GM23338 (cell line): ENCODE results near the gene CRB2. TPM values are rescaled to one million over a fixed set of nuclear protein-coding genes. Genes with fewer than 3 reads are reported as not detected.

ENCODE experiments used
- ATAC-seq: fragments of 200-7000 bp; cut with Tn5 transposase; 3 replicates; pipeline ENCODE4 v1.9.1; 2020
- DNase-seq: peaks from one replicate; pipeline ENCODE4 v3.0.0-alpha.2; 2015; ENCODE audit warnings: low spot score
- H2AFZ ChIP-seq: fragments of 200-600 bp; sonication (generic); 2 replicates; pipeline ENCODE4 v1.8.0; 2016; ENCODE audit warnings: antibody characterized with exemption, mild to moderate bottlenecking, moderate library complexity
- H3F3A ChIP-seq: fragments of 200-600 bp; sonication (generic); replicated peaks from 2 replicates; pipeline ENCODE4 v1.8.0; 2017; ENCODE audit warnings: antibody characterized with exemption, mixed run types, low read depth
- H3K27ac ChIP-seq: fragments of 200-600 bp; sonication (generic); 2 replicates; pipeline ENCODE4 v1.6.1; 2016; ENCODE audit warnings: low read depth
- H3K27me3 ChIP-seq: fragments of 200-600 bp; sonication (generic); 2 replicates; pipeline ENCODE4 v1.8.0; 2016; ENCODE audit warnings: mild to moderate bottlenecking, mixed run types, moderate library complexity; ENCODE audit not compliant: insufficient read depth
- H3K36me3 ChIP-seq: fragments of 200-600 bp; sonication (generic); 2 replicates; pipeline ENCODE4 v1.8.0; 2016; ENCODE audit warnings: mild to moderate bottlenecking; ENCODE audit not compliant: insufficient read depth
- H3K4me1 ChIP-seq: fragments of 200-600 bp; sonication (generic); 2 replicates; pipeline ENCODE4 v1.8.0; 2016; ENCODE audit warnings: mild to moderate bottlenecking, moderate library complexity; ENCODE audit not compliant: insufficient read depth
- H3K4me2 ChIP-seq: fragments of 200-600 bp; sonication (generic); 2 replicates; pipeline ENCODE4 v1.7.1; 2017; ENCODE audit warnings: mixed run types
- H3K4me3 ChIP-seq: fragments of 200-600 bp; sonication (generic); 2 replicates; pipeline ENCODE4 v1.6.1; 2016; ENCODE audit warnings: mixed run types
- H3K79me2 ChIP-seq: fragments of 200-600 bp; sonication (generic); replicated peaks from 2 replicates; pipeline ENCODE4 v1.8.0; 2017; ENCODE audit warnings: mild to moderate bottlenecking; ENCODE audit not compliant: insufficient read depth
- H3K9me2 ChIP-seq: fragments of 200-600 bp; sonication (generic); 2 replicates; pipeline ENCODE4 v1.8.0; 2017; ENCODE audit not compliant: insufficient read depth
- H4K20me1 ChIP-seq: fragments of 200-600 bp; sonication (generic); replicated peaks from 2 replicates; pipeline ENCODE4 v1.8.0; 2017; ENCODE audit warnings: mild to moderate bottlenecking; ENCODE audit not compliant: insufficient read depth
- H3K27ac Mint-ChIP-seq: 2 replicates; pipeline ENCODE4 v1.8.0; 2020; ENCODE audit warnings: inconsistent platforms, mild to moderate bottlenecking, moderate library complexity, mixed read lengths
- H3K27me3 Mint-ChIP-seq: 3 replicates; pipeline ENCODE4 v1.8.0; 2022; ENCODE audit warnings: low read depth, mild to moderate bottlenecking, moderate library complexity, mixed read lengths, inconsistent platforms; ENCODE audit not compliant: insufficient read depth, poor library complexity
- H3K36me3 Mint-ChIP-seq: 3 replicates; pipeline ENCODE4 v1.8.0; 2021; ENCODE audit warnings: low read depth, mild to moderate bottlenecking, inconsistent platforms, moderate library complexity, mixed read lengths
- H3K4me1 Mint-ChIP-seq: 3 replicates; pipeline ENCODE4 v1.8.0; 2020; ENCODE audit warnings: mild to moderate bottlenecking, inconsistent platforms, mixed read lengths
- H3K4me3 Mint-ChIP-seq: 3 replicates; pipeline ENCODE4 v1.8.0; 2021; ENCODE audit warnings: moderate library complexity, mild to moderate bottlenecking, inconsistent platforms, mixed read lengths
- H3K9me3 Mint-ChIP-seq: 3 replicates; pipeline ENCODE4 v1.8.0; 2020; ENCODE audit warnings: moderate library complexity, mild to moderate bottlenecking, inconsistent platforms, mixed read lengths
- CREB1 ChIP-seq: fragments of 250-450 bp; sonication (Bioruptor Pico); IDR thresholded peaks from 2 replicates; pipeline ENCODE4 v1.5.0; 2020; ENCODE audit warnings: low read depth, mild to moderate bottlenecking, moderate library complexity
- CTCF ChIP-seq, 2 experiments: fragments of 200-600 bp in 1 of 2; sonication (generic) in 1 of 2; conservative IDR thresholded peaks; 2 replicates each; pipeline versions ENCODE4 v1.5.1 to v1.6.1; 2016 to 2017; ENCODE audit warnings: antibody characterized with exemption in 2 of 2, low read depth in 2 of 2, mild to moderate bottlenecking in 2 of 2, moderate library complexity in 1 of 2
- ETS1 ChIP-seq: IDR thresholded peaks from 2 replicates; pipeline ENCODE4 v1.6.1; 2016; ENCODE audit warnings: antibody characterized with exemption
- EZH2 ChIP-seq: fragments of 200-600 bp; sonication (generic); IDR thresholded peaks from one replicate; pipeline ENCODE4 v1.8.0; 2017; ENCODE audit warnings: antibody characterized with exemption, mild to moderate bottlenecking, low read depth; ENCODE audit not compliant: unreplicated experiment
- EZH2phosphoT487 ChIP-seq: fragments of 200-600 bp; sonication (generic); IDR thresholded peaks from one replicate; pipeline ENCODE4 v1.8.1; 2018; ENCODE audit warnings: antibody characterized with exemption; ENCODE audit not compliant: unreplicated experiment
- JUNB ChIP-seq: IDR thresholded peaks from one replicate; pipeline ENCODE4 v1.6.1; 2016; ENCODE audit warnings: antibody characterized with exemption; ENCODE audit not compliant: unreplicated experiment
- NANOG ChIP-seq: IDR thresholded peaks from 2 replicates; pipeline ENCODE4 v1.6.1; 2016; ENCODE audit warnings: antibody characterized with exemption, borderline replicate concordance
- POLR2AphosphoS5 ChIP-seq: IDR thresholded peaks from 2 replicates; pipeline ENCODE4 v1.6.1; 2016; ENCODE audit warnings: antibody characterized with exemption, low read depth
- REST ChIP-seq: IDR thresholded peaks from one replicate; pipeline ENCODE4 v1.6.1; 2018; ENCODE audit warnings: antibody characterized with exemption; ENCODE audit not compliant: unreplicated experiment
- STAT1 ChIP-seq: IDR thresholded peaks from one replicate; pipeline ENCODE4 v1.6.1; 2016; ENCODE audit warnings: antibody characterized with exemption; ENCODE audit not compliant: unreplicated experiment
- ZNF114 ChIP-seq: fragments of 250-450 bp; sonication (Bioruptor Pico); IDR thresholded peaks from 2 replicates; pipeline ENCODE4 v1.5.0; 2020; ENCODE audit warnings: mild to moderate bottlenecking, moderate library complexity
- ZNF331 ChIP-seq: fragments of 250-450 bp; sonication (Bioruptor Pico); IDR thresholded peaks from 2 replicates; pipeline ENCODE4 v1.5.0; 2020; ENCODE audit warnings: low read depth, mild to moderate bottlenecking, moderate library complexity
- ZNF462 ChIP-seq: fragments of 250-450 bp; sonication (Bioruptor Pico); IDR thresholded peaks from 2 replicates; pipeline ENCODE4 v1.5.0; 2020; ENCODE audit warnings: mild to moderate bottlenecking, moderate library complexity
- polyA plus RNA-seq: library from polyadenylated mRNA; unstranded; fragments of >200 nt; fragmentation: Nextera tagmentation; extraction: Ambion mirVana; gene quantifications from 2 replicates; pipeline ENCODE4 v1.2.1, GENCODE V29; 2016
- total RNA-seq: library from RNA; depleted of rRNA; stranded (reverse); fragments of >200 nt; shearing (Covaris generic); gene quantifications from 2 replicates; pipeline ENCODE4 v1.2.3, GENCODE V29; 2014

CRB2 gene
- total and polyA plus RNA-seq, 2 experiments from 2014 or later, result 0.34 to 10.2 TPM

- Histone ChIP-seq H3K36me3 (no peaks in the 10 kb centered on the region), H3F3A (0 out of 2 replicates have a peak, but pooled peaks cover 12% of the 10 kb centered on the region), H3K4me2 (no peak overlapping the region), H3K4me1 (peaks cover 47% of the 10 kb centered on the region), H3K4me3 (no peak overlapping the region), H3K27ac (no peak overlapping the region), H4K20me1 (no peaks in the 10 kb centered on the region), H2AFZ (no peak overlapping the region), H3K79me2 (no peaks in the 10 kb centered on the region), H3K27me3 (0 out of 2 replicates have a peak, but pooled peaks cover 6% of the 10 kb centered on the region), H3K9me2 (no peaks in the 10 kb centered on the region)
- Mint-ChIP-seq H3K27ac (no peak overlapping the region), H3K9me3 (no peaks in the 10 kb centered on the region; the same call in 2 of the 3 replicates), H3K4me1 (peaks cover 62% of the 10 kb centered on the region), H3K27me3 (peaks cover 24% of the 10 kb centered on the region), H3K36me3 (no peaks in the 10 kb centered on the region), H3K4me3 (no peak overlapping the region; the same call in 2 of the 3 replicates)
- no peak for ATAC-seq
- TF ChIP-seq STAT1 (no peak), ZNF114 (CRISPR knock-in tag) (no peak), EZH2 (no peak), REST (no peak), NANOG (no peak), EZH2phosphoT487 (no peak), ETS1 (no peak), CTCF (conservative IDR thresholded peaks at IDR 0.05; ENCODE audit: low read depth in 2 of 2) (no peak), ZNF462 (no peak), ZNF331 (CRISPR knock-in tag) (no peak), JUNB (no peak), CREB1 (CRISPR knock-in tag) (no peak), POLR2AphosphoS5 (no peak)
- no peak for DNase-seq
These were observed 5.9 kb downstream of the CRB2 start for GRCh38 chr9:123361731-123362510.
